Ovary (tissue), 3 donors: ENCODE results near the gene ARHGAP10.

Experiments used
- EP300 ChIP-seq: sonication (generic); formaldehyde crosslinking; IDR thresholded peaks from one replicate; pipeline ENCODE4 v1.6.1; 2017; ENCODE audit warnings: antibody characterized with exemption
- POLR2A ChIP-seq: fragments of 450-650 bp; IDR thresholded peaks from one replicate; pipeline ENCODE4 v1.6.1; 2017; ENCODE audit warnings: antibody characterized with exemption, mild to moderate bottlenecking, moderate library complexity
- TF ChIP-seq, protein P1 (sequence below), 3 donors: fragments of 450-650 bp in 2 of 3; fragments of 200-600 bp in 1 of 3; IDR thresholded peaks; one replicate each; pipeline versions ENCODE4 v1.5.1 to v1.8.0; 2016 to 2022; ENCODE audit warnings: antibody characterized with exemption in 3 of 3, mild to moderate bottlenecking in 1 of 3
- donor health status: DM: no; HTN: no; CAD: no.

DNA sequence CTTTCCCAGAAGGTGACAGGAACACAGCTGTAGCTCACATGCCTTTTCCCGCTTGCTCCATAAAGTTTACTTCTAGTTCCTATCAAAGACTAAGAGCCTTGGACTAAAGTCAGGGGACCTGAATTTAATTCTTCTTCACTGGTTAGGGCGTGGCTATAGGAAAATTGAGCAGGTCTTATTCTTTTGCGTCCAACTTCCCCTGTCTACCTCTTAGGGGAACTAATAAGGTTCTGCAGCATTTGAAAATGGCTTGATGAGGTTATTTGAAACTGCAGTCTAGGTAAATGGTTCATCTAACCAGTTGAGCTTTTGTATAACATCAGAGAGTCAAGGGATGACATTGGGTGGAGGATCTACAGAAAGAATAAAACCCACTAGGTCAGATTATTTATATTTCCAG is 2.6 kb downstream of the ARHGAP10 start:
- TF ChIP-seq, protein P1, sequence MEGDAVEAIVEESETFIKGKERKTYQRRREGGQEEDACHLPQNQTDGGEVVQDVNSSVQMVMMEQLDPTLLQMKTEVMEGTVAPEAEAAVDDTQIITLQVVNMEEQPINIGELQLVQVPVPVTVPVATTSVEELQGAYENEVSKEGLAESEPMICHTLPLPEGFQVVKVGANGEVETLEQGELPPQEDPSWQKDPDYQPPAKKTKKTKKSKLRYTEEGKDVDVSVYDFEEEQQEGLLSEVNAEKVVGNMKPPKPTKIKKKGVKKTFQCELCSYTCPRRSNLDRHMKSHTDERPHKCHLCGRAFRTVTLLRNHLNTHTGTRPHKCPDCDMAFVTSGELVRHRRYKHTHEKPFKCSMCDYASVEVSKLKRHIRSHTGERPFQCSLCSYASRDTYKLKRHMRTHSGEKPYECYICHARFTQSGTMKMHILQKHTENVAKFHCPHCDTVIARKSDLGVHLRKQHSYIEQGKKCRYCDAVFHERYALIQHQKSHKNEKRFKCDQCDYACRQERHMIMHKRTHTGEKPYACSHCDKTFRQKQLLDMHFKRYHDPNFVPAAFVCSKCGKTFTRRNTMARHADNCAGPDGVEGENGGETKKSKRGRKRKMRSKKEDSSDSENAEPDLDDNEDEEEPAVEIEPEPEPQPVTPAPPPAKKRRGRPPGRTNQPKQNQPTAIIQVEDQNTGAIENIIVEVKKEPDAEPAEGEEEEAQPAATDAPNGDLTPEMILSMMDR (IDR thresholded peaks at IDR 0.05): no peak
- no peak for TF ChIP-seq POLR2A
- TF ChIP-seq EP300: no peak
